HepG2 (cell line): ENCODE measurements around the gene ACTN4. TPM values are rescaled to one million over a fixed set of nuclear protein-coding genes. Genes with fewer than 3 reads are reported as not detected.

Experiments
- HBP1 ChIP-seq: IDR thresholded peaks from 2 replicates; pipeline ENCODE4 v1.6.1; 2016; ENCODE audit warnings: low read depth, control low read depth
- HDAC1 ChIP-seq: sonication (generic); formaldehyde crosslinking; IDR thresholded peaks from 2 replicates; pipeline ENCODE4 v1.5.1; 2020; ENCODE audit warnings: mild to moderate bottlenecking, missing genetic modification reagents
- HNF1A ChIP-seq, 2 experiments: sonication (generic) in 1 of 2; formaldehyde crosslinking in 1 of 2; IDR thresholded peaks; 2 replicates each; pipeline versions ENCODE4 v1.4.0 to v1.6.1; 2016 to 2020; ENCODE audit warnings: borderline replicate concordance in 1 of 2, low read depth in 1 of 2, mild to moderate bottlenecking in 1 of 2, missing genetic modification reagents in 1 of 2
- IKZF5 ChIP-seq: IDR thresholded peaks from 2 replicates; pipeline ENCODE4 v1.6.1; 2018; ENCODE audit warnings: missing genetic modification reagents, mild to moderate bottlenecking, missing compliant biosample characterization
- NFE2 ChIP-seq: sonication (generic); formaldehyde crosslinking; IDR thresholded peaks from 2 replicates; pipeline ENCODE4 v1.4.0; 2020; ENCODE audit warnings: missing genetic modification reagents
- NR2C2 ChIP-seq: sonication (generic); formaldehyde crosslinking; IDR thresholded peaks from 2 replicates; pipeline ENCODE4 v1.4.0; 2020; ENCODE audit warnings: missing genetic modification reagents, mild to moderate bottlenecking, moderate library complexity, borderline replicate concordance
- ONECUT2 ChIP-seq: sonication (generic); formaldehyde crosslinking; IDR thresholded peaks from 2 replicates; pipeline ENCODE4 v1.4.0; 2020; ENCODE audit warnings: missing genetic modification reagents
- PATZ1 ChIP-seq: sonication (generic); formaldehyde crosslinking; IDR thresholded peaks from 2 replicates; pipeline ENCODE4 v1.4.0; 2020; ENCODE audit warnings: missing genetic modification reagents
- TMF1 ChIP-seq: sonication (generic); formaldehyde crosslinking; IDR thresholded peaks from 2 replicates; pipeline ENCODE4 v1.8.1; 2022; ENCODE audit warnings: low read depth, missing genetic modification reagents
- ZBTB38 ChIP-seq: sonication (generic); formaldehyde crosslinking; IDR thresholded peaks from 2 replicates; pipeline ENCODE4 v1.5.1; 2020; ENCODE audit warnings: mild to moderate bottlenecking, missing genetic modification reagents
- ZNF609 ChIP-seq: sonication (generic); formaldehyde crosslinking; IDR thresholded peaks from 2 replicates; pipeline ENCODE4 v1.4.0; 2020; ENCODE audit warnings: mild to moderate bottlenecking, missing genetic modification reagents, borderline replicate concordance
- ZNF674 ChIP-seq: sonication (generic); formaldehyde crosslinking; IDR thresholded peaks from 2 replicates; pipeline ENCODE4 v1.5.0; 2020; ENCODE audit warnings: low read depth, mild to moderate bottlenecking, missing genetic modification reagents
- ZNF777 ChIP-seq: sonication (generic); formaldehyde crosslinking; IDR thresholded peaks from 2 replicates; pipeline ENCODE4 v1.4.0; 2020; ENCODE audit warnings: missing genetic modification reagents
- polyA plus RNA-seq, 8 experiments: library from polyadenylated mRNA; depleted of rRNA in 3 of 8; stranded (reverse) in 7 of 8; unstranded in 1 of 8; fragments of >200 nt; fragmentation: Illumina TruSeq in 4 of 8; extraction: Trizol in 4 of 8; gene quantifications; 2 replicates each; pipeline versions ENCODE4 v1.2.1 to v1.2.3, GENCODE V29; 2011 to 2016; ENCODE audit warnings: low read depth in 4 of 8, missing spikeins in 1 of 8, mixed read lengths in 1 of 8; ENCODE audit not compliant: insufficient read depth in 1 of 8
- total RNA-seq, 5 experiments: library from RNA; depleted of rRNA; stranded (reverse); fragments of >200 nt; fragmentation: Illumina TruSeq; extraction: Trizol; gene quantifications; 2 replicates each; pipeline ENCODE4 v1.2.3, GENCODE V29; 2016; ENCODE audit warnings: low read depth in 1 of 5

The ACTN4 gene
- total and polyA plus RNA-seq, 2 of the 13 experiments (the other 11 are each of a cell fraction or from before 2014, with no cell fraction given), result 171 to 192 TPM

- peak; percentile 89 for TF ChIP-seq HBP1
- no peak for TF ChIP-seq ZNF609 (CRISPR knock-in tag)
- TF ChIP-seq NFE2, result no peak
- TF ChIP-seq PATZ1 (CRISPR knock-in tag), result no peak
- no peak for TF ChIP-seq ZNF674 (CRISPR knock-in tag)
- peak; percentile 31; the same call in 1 of the 2 replicates for TF ChIP-seq NR2C2 (CRISPR knock-in tag)
- TF ChIP-seq ONECUT2 (CRISPR knock-in tag), result no peak
- TF ChIP-seq TMF1, result no peak
- TF ChIP-seq ZBTB38, result 0 out of 2 replicates have a peak, but pooled peaks have one; percentile 30
- TF ChIP-seq HNF1A (IDR thresholded peaks at IDR 0.05; ENCODE audit: low read depth), result no peak
- no peak for TF ChIP-seq HNF1A (CRISPR knock-in tag; IDR thresholded peaks at IDR 0.05; ENCODE audit: borderline replicate concordance)
- peak; percentile 96 for TF ChIP-seq HDAC1
- no peak for TF ChIP-seq ZNF777 (CRISPR knock-in tag)
- 0 out of 2 replicates have a peak, but pooled peaks have one; percentile 45 for TF ChIP-seq IKZF5 (CRISPR knock-in tag)
Measured at GRCh38 chr19:38618590-38619360, 28.7 kb upstream of the ACTN4 start, which contains the start of gene EIF3K (continued).
